ENCODE data around the gene HAGHL. TPM values are rescaled to one million over a fixed set of nuclear protein-coding genes. Genes with fewer than 3 reads are reported as not detected.
A peak's percentile ranks its signal among the peaks of the same experiment; 100 is the strongest.

HAGHL gene
- total and polyA plus RNA-seq, 4 donors, result 4.1 to 26.7 (median 13.1) TPM

DNA sequence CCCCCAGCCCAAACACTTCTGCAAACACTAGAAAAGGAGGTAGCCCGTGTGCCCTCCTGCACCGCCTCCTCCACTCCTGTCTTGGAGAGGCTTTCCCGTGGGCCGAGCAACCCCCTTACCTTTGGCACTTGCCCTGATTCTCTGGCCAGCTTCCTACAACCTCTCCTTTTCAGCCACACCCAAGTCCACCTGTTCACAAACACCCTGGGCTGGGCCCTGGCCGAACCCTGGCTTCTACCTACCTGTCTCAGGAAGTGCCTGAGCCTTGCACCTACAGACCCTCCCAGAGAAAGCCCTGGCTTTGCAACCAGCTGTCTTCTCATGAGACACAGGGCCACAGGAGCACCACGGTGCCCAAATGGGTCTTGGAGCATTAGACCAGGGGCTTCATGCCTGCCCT lies 8.0 kb upstream of the HAGHL start:
- no peaks in the 10 kb centered on the region for H3K36me3 ChIP-seq (ENCODE audit: control insufficient read depth in 4 of 4, insufficient read depth in 4 of 4, low read length in 4 of 4)
- ATAC-seq (ENCODE audit: insufficient read depth, low FRiP score) (no peak), DNase-seq (no peak)
- peaks cover 0 to 9% (median 0%) of the 10 kb centered on the region in 3 donors for H3K27me3 ChIP-seq (ENCODE audit: control insufficient read depth in 3 of 3, insufficient read depth in 3 of 3, low read length in 2 of 3)
- WGBS, 2 donors, result 77 to 79% methylated on average over 6 of the region's 6 CpGs
- H3K4me1 ChIP-seq (ENCODE audit: control insufficient read depth in 5 of 5, insufficient read depth in 5 of 5, low read length in 5 of 5), result peaks cover 0 to 30% (median 13%) of the 10 kb centered on the region in 5 donors
- H3K27ac ChIP-seq (ENCODE audit: low read depth in 1 of 2, low read length in 1 of 2), result no peak overlapping the region
- no peaks in the 10 kb centered on the region for H3K9me3 ChIP-seq (ENCODE audit: control insufficient read depth in 4 of 4, insufficient read depth in 3 of 4, low read length in 3 of 4)
- TF ChIP-seq, protein P1, sequence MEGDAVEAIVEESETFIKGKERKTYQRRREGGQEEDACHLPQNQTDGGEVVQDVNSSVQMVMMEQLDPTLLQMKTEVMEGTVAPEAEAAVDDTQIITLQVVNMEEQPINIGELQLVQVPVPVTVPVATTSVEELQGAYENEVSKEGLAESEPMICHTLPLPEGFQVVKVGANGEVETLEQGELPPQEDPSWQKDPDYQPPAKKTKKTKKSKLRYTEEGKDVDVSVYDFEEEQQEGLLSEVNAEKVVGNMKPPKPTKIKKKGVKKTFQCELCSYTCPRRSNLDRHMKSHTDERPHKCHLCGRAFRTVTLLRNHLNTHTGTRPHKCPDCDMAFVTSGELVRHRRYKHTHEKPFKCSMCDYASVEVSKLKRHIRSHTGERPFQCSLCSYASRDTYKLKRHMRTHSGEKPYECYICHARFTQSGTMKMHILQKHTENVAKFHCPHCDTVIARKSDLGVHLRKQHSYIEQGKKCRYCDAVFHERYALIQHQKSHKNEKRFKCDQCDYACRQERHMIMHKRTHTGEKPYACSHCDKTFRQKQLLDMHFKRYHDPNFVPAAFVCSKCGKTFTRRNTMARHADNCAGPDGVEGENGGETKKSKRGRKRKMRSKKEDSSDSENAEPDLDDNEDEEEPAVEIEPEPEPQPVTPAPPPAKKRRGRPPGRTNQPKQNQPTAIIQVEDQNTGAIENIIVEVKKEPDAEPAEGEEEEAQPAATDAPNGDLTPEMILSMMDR (IDR thresholded peaks at IDR 0.05; ENCODE audit: control extremely low read depth, extremely low read depth), result no peak
- H3K4me3 ChIP-seq, result no peak overlapping the region
- no peak overlapping the region for H3K9ac ChIP-seq (ENCODE audit: insufficient read depth in 1 of 2, low read length in 2 of 2)

DNA sequence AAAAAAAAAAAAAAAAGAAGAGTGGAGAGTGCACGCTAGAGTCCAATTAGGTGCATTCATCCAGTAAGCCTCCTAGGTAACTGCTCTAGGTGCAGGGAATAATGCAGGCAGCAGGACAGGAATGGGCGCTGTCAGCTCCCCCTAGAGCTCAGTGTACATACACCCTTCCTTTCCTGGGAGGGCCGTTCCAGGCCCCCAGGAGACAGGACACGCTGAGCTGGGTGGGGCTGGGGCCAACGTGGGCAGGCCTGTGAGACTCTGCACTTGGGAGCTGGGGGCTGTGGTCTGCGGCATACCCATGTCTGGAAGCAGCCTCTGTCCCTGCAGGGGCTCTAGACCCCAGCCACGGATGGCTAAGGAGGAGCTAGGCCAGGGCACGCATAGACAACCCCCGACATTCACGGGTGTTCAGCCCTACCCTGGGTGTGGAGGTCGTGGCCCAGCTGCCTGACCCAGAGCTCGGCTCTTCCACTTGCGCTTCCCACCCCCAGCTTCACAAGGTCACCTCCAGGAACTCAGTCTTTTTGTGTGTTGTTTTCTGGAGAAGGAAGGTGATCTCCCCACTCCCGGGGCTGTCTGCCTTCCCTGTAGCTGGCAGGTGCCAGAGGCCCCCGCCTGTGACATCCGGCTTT lies 7.0 kb upstream of the HAGHL start:
- no peaks in the 10 kb centered on the region for H3K36me3 ChIP-seq (ENCODE audit: control insufficient read depth in 4 of 4, insufficient read depth in 4 of 4, low read length in 4 of 4)
- H3K27ac ChIP-seq (ENCODE audit: low read depth in 1 of 2, low read length in 1 of 2), result peak overlapping the region in 1 of 2 donors; percentile 91
- H3K4me3 ChIP-seq, result no peak overlapping the region
- TF ChIP-seq, protein P1 (IDR thresholded peaks at IDR 0.05; ENCODE audit: control extremely low read depth, extremely low read depth), result no peak
- H3K9ac ChIP-seq (ENCODE audit: insufficient read depth in 1 of 2, low read length in 2 of 2), result no peak overlapping the region
- H3K9me3 ChIP-seq (ENCODE audit: control insufficient read depth in 4 of 4, insufficient read depth in 3 of 4, low read length in 3 of 4), result no peaks in the 10 kb centered on the region
- no peak for ATAC-seq (ENCODE audit: insufficient read depth, low FRiP score)
- peaks cover 0 to 30% (median 13%) of the 10 kb centered on the region in 5 donors for H3K4me1 ChIP-seq (ENCODE audit: control insufficient read depth in 5 of 5, insufficient read depth in 5 of 5, low read length in 5 of 5)
- peaks cover 0 to 9% (median 0%) of the 10 kb centered on the region in 3 donors for H3K27me3 ChIP-seq (ENCODE audit: control insufficient read depth in 3 of 3, insufficient read depth in 3 of 3, low read length in 2 of 3)
- DNase-seq, result no peak
- WGBS, 2 donors, result 11 to 12% methylated on average over 16 of the region's 16 CpGs

DNA sequence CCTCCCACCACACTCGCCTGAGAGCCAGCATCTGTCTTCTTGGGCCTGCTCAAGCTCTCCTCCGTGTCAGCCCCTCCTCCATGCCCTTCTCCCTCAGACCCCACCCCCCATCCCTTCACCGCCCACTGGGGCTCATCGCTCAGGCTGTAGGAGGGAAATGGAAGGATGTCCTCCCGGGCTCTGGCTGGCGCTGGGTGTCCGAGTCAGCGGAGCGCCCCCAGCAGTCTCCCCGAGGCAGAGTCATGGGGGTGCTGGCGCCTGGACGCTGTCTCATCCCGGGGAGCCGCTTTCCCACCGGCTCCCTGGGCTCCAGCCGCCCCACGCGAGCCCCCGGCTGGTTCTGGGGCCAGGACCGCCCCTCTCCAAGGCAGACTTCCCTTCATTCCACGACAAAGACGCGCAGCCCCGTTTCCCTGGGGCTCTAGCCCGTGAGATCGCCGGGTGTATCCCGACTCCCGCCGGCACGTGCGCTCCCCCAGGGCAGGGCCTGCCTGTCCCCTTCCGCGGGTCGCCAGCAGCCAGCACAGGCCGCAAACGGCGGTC lies 6.4 kb upstream of the HAGHL start:
- Histone ChIP-seq H3K9me3 (ENCODE audit: control insufficient read depth in 4 of 4, insufficient read depth in 3 of 4, low read length in 3 of 4) (no peaks in the 10 kb centered on the region), H3K36me3 (ENCODE audit: control insufficient read depth in 4 of 4, insufficient read depth in 4 of 4, low read length in 4 of 4) (no peaks in the 10 kb centered on the region), H3K27ac (ENCODE audit: low read depth in 1 of 2, low read length in 1 of 2) (peak overlapping the region; percentile 88 to 91), H3K9ac (ENCODE audit: insufficient read depth in 1 of 2, low read length in 2 of 2) (no peak overlapping the region), H3K4me3 (peak overlapping the region; percentile 85), H3K27me3 (ENCODE audit: control insufficient read depth in 3 of 3, insufficient read depth in 3 of 3, low read length in 2 of 3) (peaks cover 0 to 9% (median 0%) of the 10 kb centered on the region in 3 donors), H3K4me1 (ENCODE audit: control insufficient read depth in 5 of 5, insufficient read depth in 5 of 5, low read length in 5 of 5) (peaks cover 0 to 30% (median 13%) of the 10 kb centered on the region in 5 donors)
- peak; percentile 80 to 88 (median 82) for DNase-seq
- TF ChIP-seq, protein P1 (IDR thresholded peaks at IDR 0.05; ENCODE audit: control extremely low read depth, extremely low read depth), result no peak
- WGBS, 2 donors, result 0 to 1% methylated on average over 36 to 38 of the region's 38 CpGs
- ATAC-seq (ENCODE audit: insufficient read depth, low FRiP score), result peak; percentile 1

Measured in lung (tissue), 12 donors.